ENCODE measurements around the gene TPO.

DNA sequence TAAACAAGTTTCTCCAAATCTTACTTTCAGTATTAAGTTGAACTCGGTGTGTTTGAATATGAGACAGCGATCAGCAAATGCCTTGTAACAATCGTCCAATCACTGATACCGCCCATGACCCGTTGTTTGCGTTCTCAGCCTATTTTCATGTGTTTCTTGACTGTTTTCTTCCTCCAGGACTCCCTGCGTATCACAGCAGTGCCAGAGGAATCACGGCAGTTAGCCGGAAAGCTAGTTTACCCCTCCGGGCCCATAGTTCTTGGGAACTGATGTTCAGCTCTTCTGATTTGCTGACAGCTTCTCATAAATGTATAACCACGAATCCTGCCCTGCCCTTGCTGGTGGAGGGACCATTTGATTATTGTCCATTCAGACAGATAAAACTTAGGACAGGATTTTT is 42.2 kb upstream of the TPO start:
- TF ChIP-seq, protein P1, sequence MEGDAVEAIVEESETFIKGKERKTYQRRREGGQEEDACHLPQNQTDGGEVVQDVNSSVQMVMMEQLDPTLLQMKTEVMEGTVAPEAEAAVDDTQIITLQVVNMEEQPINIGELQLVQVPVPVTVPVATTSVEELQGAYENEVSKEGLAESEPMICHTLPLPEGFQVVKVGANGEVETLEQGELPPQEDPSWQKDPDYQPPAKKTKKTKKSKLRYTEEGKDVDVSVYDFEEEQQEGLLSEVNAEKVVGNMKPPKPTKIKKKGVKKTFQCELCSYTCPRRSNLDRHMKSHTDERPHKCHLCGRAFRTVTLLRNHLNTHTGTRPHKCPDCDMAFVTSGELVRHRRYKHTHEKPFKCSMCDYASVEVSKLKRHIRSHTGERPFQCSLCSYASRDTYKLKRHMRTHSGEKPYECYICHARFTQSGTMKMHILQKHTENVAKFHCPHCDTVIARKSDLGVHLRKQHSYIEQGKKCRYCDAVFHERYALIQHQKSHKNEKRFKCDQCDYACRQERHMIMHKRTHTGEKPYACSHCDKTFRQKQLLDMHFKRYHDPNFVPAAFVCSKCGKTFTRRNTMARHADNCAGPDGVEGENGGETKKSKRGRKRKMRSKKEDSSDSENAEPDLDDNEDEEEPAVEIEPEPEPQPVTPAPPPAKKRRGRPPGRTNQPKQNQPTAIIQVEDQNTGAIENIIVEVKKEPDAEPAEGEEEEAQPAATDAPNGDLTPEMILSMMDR (IDR thresholded peaks at IDR 0.05), result no peak
- no peak for TF ChIP-seq POLR2A (IDR thresholded peaks at IDR 0.05)

Data from Peyer's patch (tissue), 4 donors.